H9 (cell line): ENCODE data around the gene NMT1. TPM values are rescaled to one million over a fixed set of nuclear protein-coding genes. Genes with fewer than 3 reads are reported as not detected.

Source experiments
- DNase-seq: peaks from one replicate; pipeline ENCODE4 v3.0.0-alpha.2; 2017
- H2AFZ ChIP-seq: one replicate; pipeline ENCODE4 v1.6.1; 2013; ENCODE audit warnings: mild to moderate bottlenecking, low read length, control low read depth, moderate library complexity
- H2AK5ac ChIP-seq: 2 replicates; pipeline ENCODE4 v1.6.1; 2013; ENCODE audit warnings: low read length, control low read depth, mixed read lengths; ENCODE audit not compliant: insufficient read length
- H2BK120ac ChIP-seq: one replicate; pipeline ENCODE4 v1.6.1; 2013; ENCODE audit warnings: low read depth, mild to moderate bottlenecking, low read length, control low read depth, inconsistent platforms; ENCODE audit not compliant: poor library complexity, severe bottlenecking
- H2BK12ac ChIP-seq: 2 replicates; pipeline ENCODE4 v1.6.1; 2013; ENCODE audit warnings: low read length, control low read depth, mixed read lengths, low read depth; ENCODE audit not compliant: insufficient read length
- H2BK15ac ChIP-seq: 2 replicates; pipeline ENCODE4 v1.6.1; 2013; ENCODE audit warnings: low read depth, low read length, control low read depth
- H2BK20ac ChIP-seq: one replicate; pipeline ENCODE4 v1.6.1; 2013; ENCODE audit warnings: low read depth, mild to moderate bottlenecking, low read length, control low read depth, inconsistent platforms; ENCODE audit not compliant: poor library complexity, severe bottlenecking
- H2BK5ac ChIP-seq: 2 replicates; pipeline ENCODE4 v1.6.1; 2013; ENCODE audit warnings: low read length, control low read depth, mixed read lengths; ENCODE audit not compliant: insufficient read length
- H3K14ac ChIP-seq: 2 replicates; pipeline ENCODE4 v1.6.1; 2013; ENCODE audit warnings: low read length, control low read depth; ENCODE audit not compliant: insufficient read depth
- H3K18ac ChIP-seq: 2 replicates; pipeline ENCODE4 v1.6.1; 2013; ENCODE audit warnings: low read depth, mild to moderate bottlenecking, mixed read lengths, low read length, control low read depth; ENCODE audit not compliant: insufficient read length
- H3K23ac ChIP-seq: 2 replicates; pipeline ENCODE4 v1.6.1; 2013; ENCODE audit warnings: low read length, control low read depth, mixed read lengths, low read depth; ENCODE audit not compliant: insufficient read length
- H3K23me2 ChIP-seq: 2 replicates; pipeline ENCODE4 v1.6.1; 2013; ENCODE audit warnings: low read depth, mild to moderate bottlenecking, mixed read lengths, low read length, control low read depth; ENCODE audit not compliant: insufficient read length, poor library complexity, severe bottlenecking
- H3K27ac ChIP-seq: 2 replicates; pipeline ENCODE4 v1.5.1; 2013; ENCODE audit warnings: low read length, control low read depth, mixed read lengths, low read depth; ENCODE audit not compliant: insufficient read length
- H3K27me3 ChIP-seq: 2 replicates; pipeline ENCODE4 v1.6.1; 2013; ENCODE audit warnings: low read length, control low read depth, inconsistent platforms; ENCODE audit not compliant: insufficient read depth
- H3K4ac ChIP-seq: 2 replicates; pipeline ENCODE4 v1.6.1; 2013; ENCODE audit warnings: low read depth, mild to moderate bottlenecking, control low read depth, inconsistent platforms, low read length, moderate library complexity
- H3K4me1 ChIP-seq: 2 replicates; pipeline ENCODE4 v1.6.1; 2013; ENCODE audit warnings: low read length, control low read depth, inconsistent platforms; ENCODE audit not compliant: insufficient read depth
- H3K4me2 ChIP-seq: 2 replicates; pipeline ENCODE4 v1.6.1; 2013; ENCODE audit warnings: low read length, control low read depth, mixed read lengths; ENCODE audit not compliant: insufficient read length, insufficient read depth
- H3K56ac ChIP-seq: 2 replicates; pipeline ENCODE4 v1.6.1; 2013; ENCODE audit warnings: low read depth, mild to moderate bottlenecking, mixed read lengths, low read length, control low read depth; ENCODE audit not compliant: insufficient read length
- H3K79me1 ChIP-seq: 2 replicates; pipeline ENCODE4 v1.6.1; 2013; ENCODE audit warnings: low read depth, mild to moderate bottlenecking, moderate library complexity, low read length, control low read depth, inconsistent platforms; ENCODE audit not compliant: insufficient read depth, poor library complexity, severe bottlenecking
- H3K79me2 ChIP-seq: 2 replicates; pipeline ENCODE4 v1.6.1; 2013; ENCODE audit warnings: low read length, control low read depth, inconsistent platforms; ENCODE audit not compliant: insufficient read depth
- H3K9ac ChIP-seq: 2 replicates; pipeline ENCODE4 v1.6.1; 2013; ENCODE audit warnings: low read length, control low read depth, mixed read lengths; ENCODE audit not compliant: insufficient read length; ENCODE audit errors: extremely low read depth
- H3K9me3 ChIP-seq: one replicate; pipeline ENCODE4 v1.6.1; 2013; ENCODE audit warnings: low read depth, low read length, inconsistent platforms; ENCODE audit not compliant: control insufficient read depth
- H3T11ph ChIP-seq: one replicate; pipeline ENCODE4 v1.6.1; 2013; ENCODE audit warnings: mild to moderate bottlenecking, low read length, control low read depth, inconsistent platforms
- H4K20me1 ChIP-seq: one replicate; pipeline ENCODE4 v1.6.1; 2013; ENCODE audit not compliant: control insufficient read depth, insufficient read length, insufficient read depth
- H4K5ac ChIP-seq: 2 replicates; pipeline ENCODE4 v1.6.1; 2013; ENCODE audit warnings: low read depth, mild to moderate bottlenecking, mixed read lengths, low read length, control low read depth; ENCODE audit not compliant: insufficient read length
- H4K8ac ChIP-seq: replicated peaks from 2 replicates; pipeline ENCODE4 v1.6.1; 2013; ENCODE audit warnings: low read length, control low read depth, mixed read lengths, low read depth; ENCODE audit not compliant: insufficient read length
- H4K91ac ChIP-seq: 2 replicates; pipeline ENCODE4 v1.6.1; 2013; ENCODE audit warnings: low read depth, mild to moderate bottlenecking, moderate library complexity, mixed read lengths, low read length, control low read depth; ENCODE audit not compliant: insufficient read length
- H3K27ac Mint-ChIP-seq, 3 experiments: 2 replicates in 2 of 3; 3 replicates in 1 of 3; pipeline ENCODE4 v1.8.0; 2020 to 2021; ENCODE audit warnings: mixed read lengths in 3 of 3, mild to moderate bottlenecking in 1 of 3, moderate library complexity in 1 of 3
- H3K27me3 Mint-ChIP-seq: 2 replicates; pipeline ENCODE4 v1.8.0; 2021; ENCODE audit warnings: low read depth, mild to moderate bottlenecking, moderate library complexity, mixed read lengths
- H3K36me3 Mint-ChIP-seq, 3 experiments: 2 replicates in 2 of 3; 3 replicates in 1 of 3; pipeline ENCODE4 v1.8.0; 2020 to 2021; ENCODE audit warnings: low read depth in 3 of 3, mixed read lengths in 3 of 3; ENCODE audit not compliant: insufficient read depth in 1 of 3
- H3K4me1 Mint-ChIP-seq, 2 experiments: 2 replicates each; pipeline ENCODE4 v1.8.0; 2020; ENCODE audit warnings: mixed read lengths in 2 of 2
- H3K4me3 Mint-ChIP-seq, 2 experiments: 2 replicates in 1 of 2; 3 replicates in 1 of 2; pipeline ENCODE4 v1.8.0; 2020 to 2021; ENCODE audit warnings: mild to moderate bottlenecking in 2 of 2, mixed read lengths in 2 of 2, moderate library complexity in 1 of 2
- H3K9me3 Mint-ChIP-seq, 2 experiments: 2 replicates in 1 of 2; 3 replicates in 1 of 2; pipeline ENCODE4 v1.8.0; 2020; ENCODE audit warnings: mild to moderate bottlenecking in 2 of 2, mixed read lengths in 2 of 2, moderate library complexity in 1 of 2
- WGBS: extraction: QIAGEN DNeasy Blood & Tissue Kit; methylation state at CpG from one replicate; pipeline ENCODE4 v1.1.7; 2013; ENCODE audit warnings: missing lambda C conversion rate, low lambda C conversion rate, mixed read lengths; ENCODE audit not compliant: insufficient read length; ENCODE audit errors: extremely low coverage; 5-methylcytosine and 5-hydroxymethylcytosine counted together
- total RNA-seq: library from RNA; stranded (reverse); gene quantifications from 2 replicates; pipeline ENCODE4 v1.2.1, GENCODE V29; 2021
- TF ChIP-seq, protein P1 (sequence below): fragments of 200-600 bp; sonication (generic); conservative IDR thresholded peaks from 3 replicates; pipeline ENCODE4 v1.8.0; 2021; ENCODE audit warnings: antibody characterized with exemption, mild to moderate bottlenecking

Gene NMT1
- total RNA-seq, 1 experiment from 2014 or later: 150 TPM

DNA sequence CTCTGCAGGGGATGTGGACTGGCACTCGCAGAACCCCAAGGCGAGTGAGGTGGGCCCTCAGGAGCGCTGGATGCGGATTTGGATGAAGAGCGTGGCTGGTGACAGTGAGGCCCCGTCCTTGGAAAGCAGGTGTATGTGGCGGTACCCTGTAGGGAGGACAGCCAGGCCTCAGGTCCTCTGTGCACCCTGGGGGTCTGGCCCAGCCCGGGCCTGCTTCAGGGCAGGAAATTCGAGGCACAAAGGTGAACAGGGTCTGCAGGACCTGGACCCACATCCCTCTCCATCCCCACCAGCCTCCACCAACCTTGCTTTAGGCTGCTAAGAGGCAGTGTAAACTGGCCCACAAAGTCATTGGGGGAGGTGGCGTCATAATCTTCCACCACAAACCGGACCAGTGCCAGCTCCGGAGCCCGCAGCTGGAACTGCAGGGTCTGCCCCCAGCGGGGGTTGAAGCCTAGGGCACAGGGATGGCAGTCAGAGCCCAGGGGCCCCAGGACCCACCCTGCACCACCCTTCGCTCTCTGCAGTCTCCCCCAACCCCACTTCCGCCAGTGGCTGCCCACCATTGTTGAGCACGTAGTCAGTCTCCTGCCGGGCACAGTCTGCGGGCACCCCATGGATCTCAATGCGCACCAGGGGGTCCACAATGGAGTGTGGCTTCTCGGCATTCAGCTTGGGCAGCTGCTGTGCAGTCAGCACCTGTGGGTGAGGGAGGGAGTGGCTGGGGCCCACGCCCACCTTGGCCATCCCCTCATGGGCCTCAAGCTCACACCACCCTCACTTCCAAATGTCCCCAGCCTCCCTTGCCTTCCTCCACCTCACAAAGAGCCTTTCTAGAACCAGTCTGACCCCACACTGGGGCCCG, 51.7 kb downstream of the NMT1 start:
- no peak overlapping the region for H3K18ac ChIP-seq
- TF ChIP-seq, protein P1, sequence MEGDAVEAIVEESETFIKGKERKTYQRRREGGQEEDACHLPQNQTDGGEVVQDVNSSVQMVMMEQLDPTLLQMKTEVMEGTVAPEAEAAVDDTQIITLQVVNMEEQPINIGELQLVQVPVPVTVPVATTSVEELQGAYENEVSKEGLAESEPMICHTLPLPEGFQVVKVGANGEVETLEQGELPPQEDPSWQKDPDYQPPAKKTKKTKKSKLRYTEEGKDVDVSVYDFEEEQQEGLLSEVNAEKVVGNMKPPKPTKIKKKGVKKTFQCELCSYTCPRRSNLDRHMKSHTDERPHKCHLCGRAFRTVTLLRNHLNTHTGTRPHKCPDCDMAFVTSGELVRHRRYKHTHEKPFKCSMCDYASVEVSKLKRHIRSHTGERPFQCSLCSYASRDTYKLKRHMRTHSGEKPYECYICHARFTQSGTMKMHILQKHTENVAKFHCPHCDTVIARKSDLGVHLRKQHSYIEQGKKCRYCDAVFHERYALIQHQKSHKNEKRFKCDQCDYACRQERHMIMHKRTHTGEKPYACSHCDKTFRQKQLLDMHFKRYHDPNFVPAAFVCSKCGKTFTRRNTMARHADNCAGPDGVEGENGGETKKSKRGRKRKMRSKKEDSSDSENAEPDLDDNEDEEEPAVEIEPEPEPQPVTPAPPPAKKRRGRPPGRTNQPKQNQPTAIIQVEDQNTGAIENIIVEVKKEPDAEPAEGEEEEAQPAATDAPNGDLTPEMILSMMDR: no peak
- H2BK120ac ChIP-seq: no peak overlapping the region
- no peak overlapping the region for H3K27ac ChIP-seq
- H4K20me1 ChIP-seq: no peaks in the 10 kb centered on the region
- no peak overlapping the region for H4K91ac ChIP-seq
- H3K27ac Mint-ChIP-seq: peak overlapping the region in 1 of 3 experiments; percentile 48; a peak in 1 of 7 replicates
- no peaks in the 10 kb centered on the region for H3K4me1 ChIP-seq
- WGBS: no CpG with 5 or more reads among the region's 23 CpGs
- no peak overlapping the region for H3T11ph ChIP-seq
- no peak overlapping the region for H3K4me3 Mint-ChIP-seq
- H3K27me3 ChIP-seq: no peaks in the 10 kb centered on the region
- no peak overlapping the region for H3K4ac ChIP-seq
- H3K23me2 ChIP-seq: no peaks in the 10 kb centered on the region
- H3K9me3 ChIP-seq: no peaks in the 10 kb centered on the region
- peaks cover 8 to 36% of the 10 kb centered on the region in 2 experiments for H3K4me1 Mint-ChIP-seq
- H3K79me2 ChIP-seq: no peaks in the 10 kb centered on the region
- H2AK5ac ChIP-seq: no peak overlapping the region
- no peak overlapping the region for H3K9ac ChIP-seq
- no peaks in the 10 kb centered on the region for H3K9me3 Mint-ChIP-seq
- H2BK20ac ChIP-seq: no peak overlapping the region
- H2BK15ac ChIP-seq: no peak overlapping the region
- no peak overlapping the region for H2BK5ac ChIP-seq
- H3K23ac ChIP-seq: no peak overlapping the region
- H4K5ac ChIP-seq: no peak overlapping the region
- H3K27me3 Mint-ChIP-seq: peaks cover 2% of the 10 kb centered on the region; the same call in 1 of the 2 replicates
- no peak overlapping the region; the same call in 1 of the 2 replicates for H3K14ac ChIP-seq
- no peak overlapping the region for H3K4me2 ChIP-seq
- H3K36me3 Mint-ChIP-seq: peaks cover 0 to 16% (median 9%) of the 10 kb centered on the region in 3 experiments; a peak in 5 of 7 replicates
- H3K79me1 ChIP-seq: no peaks in the 10 kb centered on the region
- DNase-seq: no peak
- H4K8ac ChIP-seq: no peak overlapping the region
- no peak overlapping the region for H2AFZ ChIP-seq
- H2BK12ac ChIP-seq: no peak overlapping the region
- H3K56ac ChIP-seq: no peak overlapping the region
